Measurements from ENCODE around the gene EXT2. TPM values are rescaled to one million over a fixed set of nuclear protein-coding genes. Genes with fewer than 3 reads are reported as not detected.

Gene EXT2
- 80.7 and 82.7 TPM in 2 replicates for total RNA-seq (2014; rRNA removed; shearing (Covaris generic))

GRCh38 chr11:44095506-44096359, at the start of gene EXT2:
Gene EXT2 (plus strand): TSS chr11:44095678. CDS start chr11:44107713, 12,035 bp downstream.
- DNase-seq (ENCODE audit: low read depth), result peak; percentile 70

DNA sequence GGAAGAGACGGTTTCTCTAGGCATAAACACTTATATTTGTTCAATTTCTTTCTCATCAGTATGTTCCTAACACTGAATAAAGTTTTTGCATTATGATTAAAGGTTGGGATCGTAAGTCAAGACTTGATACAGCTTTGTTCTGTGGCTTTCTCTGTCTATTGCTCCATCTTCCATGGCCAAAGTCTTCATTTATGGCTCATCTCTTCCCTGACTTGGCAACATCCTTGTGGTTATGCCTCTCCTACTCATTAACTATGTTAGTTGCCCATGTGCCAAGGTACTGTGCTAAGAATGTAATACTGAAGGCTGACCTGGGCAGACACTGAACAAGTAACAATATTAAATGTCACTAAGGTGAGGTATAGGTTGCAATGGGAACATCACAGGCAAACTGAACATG, 49.3 kb upstream of the EXT2 start:
- DNase-seq (ENCODE audit: low read depth), result no peak

DNA sequence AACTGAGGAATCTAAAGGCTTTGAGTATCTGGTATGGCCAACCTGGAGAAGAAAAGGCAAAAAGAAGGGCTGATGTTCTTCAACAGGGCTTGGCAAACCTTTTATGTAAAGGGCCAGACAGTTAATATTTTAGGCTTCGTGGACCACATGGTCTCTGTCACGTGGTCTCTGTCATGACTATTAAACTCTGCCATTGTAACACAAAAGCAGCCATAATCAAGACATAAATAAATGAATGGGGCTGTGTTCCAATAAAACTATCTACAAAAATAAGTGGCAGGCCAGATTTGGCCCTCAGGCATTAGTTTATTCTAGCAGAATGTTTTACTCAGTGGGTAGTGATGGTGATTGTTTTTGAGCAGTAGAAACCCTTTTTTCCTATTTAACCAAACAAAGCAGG, 48.2 kb upstream of the EXT2 start:
- DNase-seq (ENCODE audit: low read depth), result no peak

- peak; percentile 47 for DNase-seq (ENCODE audit: low read depth)
Measured at GRCh38 chr11:44047931-44048431, 47.5 kb upstream of the EXT2 start, which contains the start of gene ACCSL. Gene ACCSL (plus strand): TSS chr11:44047981. CDS start chr11:44048037, 56 bp downstream.

DNA sequence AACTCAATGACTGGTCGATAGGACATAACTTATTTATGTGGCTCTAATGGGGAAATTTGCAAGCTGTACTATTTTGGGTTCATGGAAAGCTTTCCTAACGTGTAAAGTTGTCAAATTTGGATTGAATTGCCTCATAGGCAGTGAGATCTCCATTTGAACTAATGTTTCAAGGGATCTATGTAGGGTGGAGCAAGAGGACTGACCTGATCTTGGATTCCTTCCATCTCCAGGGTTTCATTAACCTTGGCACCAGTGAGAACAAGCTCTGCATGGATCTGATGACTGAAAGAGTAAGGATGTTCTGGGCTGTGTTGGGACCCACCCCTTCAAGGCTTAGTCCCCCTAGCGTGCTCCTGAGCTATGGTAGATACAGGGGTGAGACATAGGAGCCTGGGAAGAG, 45.6 kb upstream of the EXT2 start:
- no peak for DNase-seq (ENCODE audit: low read depth)

- no peak for DNase-seq (ENCODE audit: low read depth)
Measured at GRCh38 chr11:44051171-44051570, 44.3 kb upstream of the EXT2 start.

GRCh38 chr11:44057340-44057739, 38.1 kb upstream of the EXT2 start:
- DNase-seq (ENCODE audit: low read depth), result no peak

DNA sequence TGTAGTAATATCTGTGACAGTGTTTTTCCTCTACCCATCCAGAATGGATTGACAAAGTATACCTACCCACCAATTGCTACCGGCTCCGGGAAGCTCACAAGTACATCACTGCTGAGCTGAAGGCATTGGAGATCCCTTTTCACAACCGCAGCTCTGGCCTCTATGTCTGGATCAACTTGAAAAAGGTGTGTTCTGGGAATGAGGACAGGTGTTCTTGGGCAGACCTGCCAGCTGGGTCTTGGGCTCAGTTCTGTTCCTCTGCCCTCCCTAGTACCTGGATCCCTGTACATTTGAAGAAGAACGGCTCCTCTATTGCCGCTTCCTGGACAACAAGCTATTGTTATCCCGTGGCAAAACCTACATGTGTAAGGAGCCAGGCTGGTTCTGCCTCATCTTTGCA, 37.2 kb upstream of the EXT2 start:
- no peak for DNase-seq (ENCODE audit: low read depth)

DNA sequence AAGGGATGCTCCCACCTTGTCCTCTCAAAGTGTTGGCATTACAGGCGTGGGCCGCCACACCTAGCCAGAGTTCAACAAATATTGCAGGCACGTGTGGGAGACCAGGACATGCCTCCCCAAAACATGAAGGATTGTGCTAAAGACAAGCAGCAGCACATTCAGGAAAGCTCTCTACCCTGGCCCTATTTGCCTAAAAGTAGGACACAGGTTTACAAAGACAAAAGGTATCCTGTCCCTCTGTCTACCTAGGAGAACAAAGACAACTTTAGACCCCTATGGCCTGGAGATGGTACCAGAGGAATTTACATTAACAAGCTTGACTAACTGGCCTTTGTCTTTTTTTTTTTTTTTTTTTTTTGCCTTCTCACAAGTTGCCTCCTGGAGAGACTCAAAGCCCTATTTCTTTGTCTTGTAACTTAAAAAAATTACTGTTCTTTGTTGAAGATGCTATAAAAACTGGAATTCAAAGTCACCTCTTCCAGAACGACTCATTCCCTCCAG, 30.3 kb upstream of the EXT2 start:
- DNase-seq (ENCODE audit: low read depth), result no peak

DNA sequence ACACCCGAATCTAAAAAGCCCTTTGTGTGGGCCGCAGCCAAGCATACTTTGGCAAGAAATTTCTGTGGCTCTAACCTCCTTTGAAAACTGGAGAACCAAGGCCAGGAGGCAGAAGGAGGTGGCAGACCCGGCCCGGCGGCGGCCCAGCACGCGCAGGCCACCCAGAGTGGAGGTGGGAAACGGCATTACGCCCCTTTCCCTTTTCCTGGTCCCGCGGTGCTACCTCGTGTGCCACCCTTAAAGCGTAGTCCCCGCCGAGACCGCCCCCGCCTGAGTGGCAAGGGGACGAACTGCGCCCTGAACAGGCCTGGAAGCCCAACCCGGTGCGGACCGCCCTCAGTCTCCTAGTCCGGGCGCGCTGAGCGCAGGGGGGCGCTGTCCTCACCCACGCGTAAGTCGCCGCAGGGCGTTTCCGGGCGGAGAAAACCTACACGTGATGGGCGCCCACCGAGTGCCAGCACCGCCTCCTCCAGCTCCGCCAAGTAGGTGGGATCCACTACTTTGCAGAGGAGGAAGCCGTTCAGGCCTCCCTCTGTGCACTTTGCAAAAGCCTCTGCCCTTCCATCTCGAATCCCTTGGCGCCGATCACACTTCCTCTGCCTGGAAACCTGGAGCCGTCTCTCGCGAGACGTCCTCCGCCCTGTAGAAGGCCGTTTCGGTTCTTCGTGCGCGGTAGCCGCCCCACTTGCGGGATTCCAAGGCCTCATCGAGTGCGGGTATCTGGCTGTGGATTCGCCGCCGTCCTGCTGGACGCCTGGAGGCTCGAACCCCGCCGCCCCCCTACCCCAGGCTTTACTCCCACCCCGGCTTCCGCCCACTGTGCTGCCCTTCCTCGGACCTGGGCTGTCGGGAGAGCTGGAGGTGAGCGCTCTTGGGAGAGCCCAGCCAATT, 29.4 kb upstream of the EXT2 start, which contains the start of gene ACCS:
TSS of gene ACCS (plus strand) at position 430 of the 891 bp plus-strand sequence. CDS start 1,358 bp downstream, outside the sequence.
- DNase-seq (ENCODE audit: low read depth), result peak; percentile 84

DNA sequence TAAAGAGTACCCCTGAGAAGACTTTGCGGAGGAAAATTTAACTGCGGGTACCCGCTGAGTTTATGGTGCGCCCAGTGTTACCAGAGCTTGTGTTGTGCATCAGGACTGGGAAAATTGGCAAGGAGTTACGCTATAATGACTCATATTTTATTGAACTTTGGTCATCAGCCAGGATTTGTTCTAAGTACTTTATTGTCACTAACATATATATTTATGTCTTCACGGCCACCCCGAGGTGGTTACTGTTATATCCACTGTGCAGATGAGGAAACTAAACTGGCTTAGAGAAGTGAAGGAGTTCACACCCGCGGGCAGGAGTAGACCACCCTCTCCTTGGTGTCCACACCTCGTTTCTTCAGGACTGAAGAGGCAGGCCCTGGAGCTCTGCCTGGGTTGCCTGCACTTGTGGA, 28.7 kb upstream of the EXT2 start:
- DNase-seq (ENCODE audit: low read depth), result peak; percentile 69

- DNase-seq (ENCODE audit: low read depth), result no peak
Measured at GRCh38 chr11:44067266-44067665, 28.2 kb upstream of the EXT2 start.

- no peak for DNase-seq (ENCODE audit: low read depth)
Measured at GRCh38 chr11:44068180-44068579, 27.3 kb upstream of the EXT2 start.

DNA sequence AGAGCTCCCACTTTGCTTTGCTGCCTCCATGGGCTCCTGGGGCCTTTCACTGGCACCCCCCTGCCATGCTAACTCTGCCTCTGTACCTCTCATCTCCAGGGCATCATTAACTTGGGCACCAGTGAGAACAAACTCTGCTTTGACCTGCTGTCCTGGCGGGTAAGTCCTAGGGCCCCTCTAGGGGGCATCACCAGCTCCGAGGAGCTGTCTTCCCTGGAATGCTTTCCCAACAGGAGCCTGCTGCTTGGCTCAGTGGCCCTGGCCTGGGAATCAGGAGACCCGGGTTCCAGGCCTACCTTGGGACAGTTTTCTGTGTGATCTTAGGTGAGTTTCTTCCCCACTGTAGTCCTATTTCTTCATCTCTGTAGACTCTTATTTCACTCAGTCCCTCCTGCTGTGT, 24.3 kb upstream of the EXT2 start:
- DNase-seq (ENCODE audit: low read depth), result no peak

- no peak for DNase-seq (ENCODE audit: low read depth)
Measured at GRCh38 chr11:44072757-44073658, 22.5 kb upstream of the EXT2 start.

- DNase-seq (ENCODE audit: low read depth), result no peak
Measured at GRCh38 chr11:44078794-44079193, 16.7 kb upstream of the EXT2 start.

DNA sequence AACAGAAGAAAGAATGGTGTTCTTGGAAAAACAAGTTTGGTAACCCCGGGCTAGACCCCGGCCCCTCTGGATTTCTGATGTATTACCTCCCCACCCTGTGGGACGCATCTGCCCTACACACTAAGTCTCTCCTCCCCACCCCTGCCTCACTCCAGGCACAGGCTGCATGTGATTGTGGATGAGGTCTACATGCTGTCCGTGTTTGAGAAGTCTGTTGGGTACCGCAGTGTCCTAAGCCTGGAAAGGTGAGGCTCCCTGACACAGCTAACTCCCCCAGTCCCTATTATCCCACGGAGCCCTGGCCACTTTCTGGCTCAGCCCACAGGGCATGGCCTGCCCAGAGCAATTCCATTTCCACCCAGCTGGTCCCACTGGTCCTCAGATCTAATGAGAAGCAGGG, 16.1 kb upstream of the EXT2 start:
- DNase-seq (ENCODE audit: low read depth), result no peak

GRCh38 chr11:44080951-44081350, 14.5 kb upstream of the EXT2 start:
- no peak for DNase-seq (ENCODE audit: low read depth)

GRCh38 chr11:44082645-44083044, 12.8 kb upstream of the EXT2 start:
- no peak for DNase-seq (ENCODE audit: low read depth)

GRCh38 chr11:44083433-44083832, 12.0 kb upstream of the EXT2 start:
- no peak for DNase-seq (ENCODE audit: low read depth)

GRCh38 chr11:44083906-44084305, 11.6 kb upstream of the EXT2 start:
- no peak for DNase-seq (ENCODE audit: low read depth)
